HEK293 (cell line): Measurements from ENCODE around the gene PFKL.

Experiments
- CTCF ChIA-PET: fragments of 350-600 bp; formaldehyde crosslinking; extraction: SDS; loops from one replicate; lab custom pipeline; 2021; ENCODE audit warnings: antibody characterized with exemption; lab: Yijun Ruan, JAX
- POLR2A ChIA-PET: fragments of 300-600 bp; formaldehyde crosslinking; extraction: SDS; loops from one replicate; lab custom pipeline; 2020; ENCODE audit warnings: antibody characterized with exemption, inconsistent platforms; lab: Yijun Ruan, JAX
- H3K27ac ChIP-seq: fragments of 200-500 bp; sonication (Bioruptor generic); 2 replicates; pipeline ENCODE4 v1.5.1; 2014; ENCODE audit warnings: low read depth, low read length, control low read depth, inconsistent platforms; ENCODE audit errors: extremely low read depth
- H3K36me3 ChIP-seq, 2 experiments: fragments of 200-500 bp in 1 of 2; sonication (Bioruptor generic) in 1 of 2; 1 replicate in 1 of 2; 2 replicates in 1 of 2; pipeline ENCODE4 v1.5.1; 2014 to 2017; ENCODE audit warnings: inconsistent platforms in 2 of 2, low read length in 2 of 2; ENCODE audit not compliant: control insufficient read depth in 2 of 2, insufficient read depth in 1 of 2
- H3K4me1 ChIP-seq: fragments of 200-500 bp; sonication (Bioruptor generic); 2 replicates; pipeline ENCODE4 v1.5.1; 2014; ENCODE audit warnings: mild to moderate bottlenecking, low read length, inconsistent platforms; ENCODE audit not compliant: control insufficient read depth, insufficient read depth
- H3K4me3 ChIP-seq: 2 replicates; pipeline ENCODE4 v1.5.1; 2011; ENCODE audit warnings: low read depth, mild to moderate bottlenecking, control low read depth, low read length, moderate library complexity
- H3K9me3 ChIP-seq: fragments of 200-500 bp; sonication (Bioruptor generic); 2 replicates; pipeline ENCODE4 v1.5.1; 2014; ENCODE audit warnings: low read depth, low read length, inconsistent platforms; ENCODE audit not compliant: control insufficient read depth, insufficient read depth
- BCL11A ChIP-seq: fragments of 450-650 bp; formaldehyde crosslinking; IDR thresholded peaks from 2 replicates; pipeline ENCODE4 v1.5.1; 2016; ENCODE audit warnings: low read depth, missing biosample characterization, missing genetic modification characterization
- EGR2 ChIP-seq: fragments of 450-650 bp; formaldehyde crosslinking; IDR thresholded peaks from 2 replicates; pipeline ENCODE4 v1.5.1; 2016; ENCODE audit warnings: low read depth, missing biosample characterization, missing genetic modification characterization
- FEZF1 ChIP-seq: fragments of 450-650 bp; formaldehyde crosslinking; IDR thresholded peaks from 2 replicates; pipeline ENCODE4 v1.5.1; 2016; ENCODE audit warnings: missing biosample characterization, missing genetic modification characterization
- KLF1 ChIP-seq: fragments of 450-650 bp; formaldehyde crosslinking; IDR thresholded peaks from 2 replicates; pipeline ENCODE4 v1.5.1; 2016; ENCODE audit warnings: missing biosample characterization, missing genetic modification characterization
- TCF7L2 ChIP-seq: IDR thresholded peaks from 2 replicates; pipeline ENCODE4 v1.6.1; 2011; ENCODE audit warnings: low read depth, mild to moderate bottlenecking, inconsistent platforms, low read length, moderate library complexity, borderline replicate concordance
- YY1 ChIP-seq: fragments of 450-650 bp; formaldehyde crosslinking; IDR thresholded peaks from 2 replicates; pipeline ENCODE4 v1.5.1; 2018; ENCODE audit warnings: missing biosample characterization, missing genetic modification characterization
- ZFHX2 ChIP-seq: fragments of 450-650 bp; formaldehyde crosslinking; conservative IDR thresholded peaks from 2 replicates; pipeline ENCODE4 v1.5.1; 2016; ENCODE audit warnings: missing biosample characterization, missing genetic modification characterization
- ZNF302 ChIP-seq: fragments of 450-650 bp; formaldehyde crosslinking; IDR thresholded peaks from 2 replicates; pipeline ENCODE4 v1.5.1; 2016; ENCODE audit warnings: missing biosample characterization, missing genetic modification characterization, low read depth
- ZNF324 ChIP-seq: fragments of 450-650 bp; formaldehyde crosslinking; IDR thresholded peaks from 2 replicates; pipeline ENCODE4 v1.5.1; 2016; ENCODE audit warnings: missing biosample characterization, missing genetic modification characterization
- ZNF341 ChIP-seq: fragments of 450-650 bp; formaldehyde crosslinking; IDR thresholded peaks from 2 replicates; pipeline ENCODE4; 2016; ENCODE audit warnings: low read depth, missing biosample characterization, missing genetic modification characterization
- ZNF423 ChIP-seq: fragments of 450-650 bp; formaldehyde crosslinking; IDR thresholded peaks from 2 replicates; pipeline ENCODE4 v1.5.1; 2016; ENCODE audit warnings: missing biosample characterization, missing genetic modification characterization
- ZNF521 ChIP-seq: fragments of 450-650 bp; formaldehyde crosslinking; IDR thresholded peaks from 2 replicates; pipeline ENCODE4 v1.5.1; 2017; ENCODE audit warnings: missing biosample characterization, mild to moderate bottlenecking, missing genetic modification characterization
- TF ChIP-seq, protein P1 (sequence below): fragments of 450-650 bp; formaldehyde crosslinking; IDR thresholded peaks from 2 replicates; pipeline ENCODE4 v1.5.1; 2016; ENCODE audit warnings: missing biosample characterization, missing genetic modification characterization
- TF ChIP-seq, protein P2 (sequence below): fragments of 450-650 bp; formaldehyde crosslinking; IDR thresholded peaks from 2 replicates; pipeline ENCODE4 v1.5.1; 2017; ENCODE audit warnings: missing biosample characterization, missing genetic modification characterization
- TF ChIP-seq, protein P3 (sequence below): fragments of 450-650 bp; formaldehyde crosslinking; optimal IDR thresholded peaks from 2 replicates; pipeline ENCODE3; 2016; ENCODE audit warnings: missing biosample characterization, mild to moderate bottlenecking, missing genetic modification characterization

PFKL gene

DNA sequence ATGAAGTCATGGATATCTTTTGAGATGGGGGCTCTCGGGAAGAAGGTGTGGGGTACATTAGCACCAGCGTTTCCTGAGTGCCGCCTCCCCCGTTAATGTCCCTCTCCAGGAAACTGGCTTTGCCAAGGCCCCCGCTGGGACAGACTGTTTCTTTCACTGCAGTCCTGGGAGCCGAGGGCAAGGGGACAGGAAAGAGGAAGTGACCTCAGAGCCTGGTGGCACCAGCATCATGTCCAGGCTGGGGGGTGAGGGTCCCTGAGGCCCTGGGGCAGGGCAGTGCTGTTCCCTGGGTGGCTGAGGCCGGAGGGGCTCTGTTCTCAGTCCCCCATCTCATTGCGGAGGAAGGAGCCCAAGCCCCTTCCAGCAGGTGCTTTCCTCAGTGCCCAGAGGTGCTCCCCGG lies 5.8 kb downstream of the PFKL start (continued):
- no peak for TF ChIP-seq YY1 (tag by site-specific recombination)
- TF ChIP-seq, protein P1, sequence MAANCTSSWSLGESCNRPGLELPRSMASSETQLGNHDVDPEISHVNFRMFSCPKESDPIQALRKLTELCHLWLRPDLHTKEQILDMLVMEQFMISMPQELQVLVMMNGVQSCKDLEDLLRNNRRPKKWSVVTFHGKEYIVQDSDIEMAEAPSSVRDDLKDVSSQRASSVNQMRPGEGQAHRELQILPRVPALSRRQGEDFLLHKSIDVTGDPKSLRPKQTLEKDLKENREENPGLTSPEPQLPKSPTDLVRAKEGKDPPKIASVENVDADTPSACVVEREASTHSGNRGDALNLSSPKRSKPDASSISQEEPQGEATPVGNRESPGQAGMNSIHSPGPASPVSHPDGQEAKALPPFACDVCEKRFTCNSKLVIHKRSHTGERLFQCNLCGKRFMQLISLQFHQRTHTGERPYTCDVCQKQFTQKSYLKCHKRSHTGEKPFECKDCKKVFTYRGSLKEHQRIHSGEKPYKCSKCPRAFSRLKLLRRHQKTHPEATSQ (tag by site-specific recombination), result no peak
- no peak for TF ChIP-seq ZNF423 (tag by site-specific recombination)
- no peak for TF ChIP-seq ZNF341 (tag by site-specific recombination)
- TF ChIP-seq ZNF324 (tag by site-specific recombination), result no peak
- TF ChIP-seq BCL11A (tag by site-specific recombination), result no peak
- TF ChIP-seq FEZF1 (tag by site-specific recombination), result no peak

DNA sequence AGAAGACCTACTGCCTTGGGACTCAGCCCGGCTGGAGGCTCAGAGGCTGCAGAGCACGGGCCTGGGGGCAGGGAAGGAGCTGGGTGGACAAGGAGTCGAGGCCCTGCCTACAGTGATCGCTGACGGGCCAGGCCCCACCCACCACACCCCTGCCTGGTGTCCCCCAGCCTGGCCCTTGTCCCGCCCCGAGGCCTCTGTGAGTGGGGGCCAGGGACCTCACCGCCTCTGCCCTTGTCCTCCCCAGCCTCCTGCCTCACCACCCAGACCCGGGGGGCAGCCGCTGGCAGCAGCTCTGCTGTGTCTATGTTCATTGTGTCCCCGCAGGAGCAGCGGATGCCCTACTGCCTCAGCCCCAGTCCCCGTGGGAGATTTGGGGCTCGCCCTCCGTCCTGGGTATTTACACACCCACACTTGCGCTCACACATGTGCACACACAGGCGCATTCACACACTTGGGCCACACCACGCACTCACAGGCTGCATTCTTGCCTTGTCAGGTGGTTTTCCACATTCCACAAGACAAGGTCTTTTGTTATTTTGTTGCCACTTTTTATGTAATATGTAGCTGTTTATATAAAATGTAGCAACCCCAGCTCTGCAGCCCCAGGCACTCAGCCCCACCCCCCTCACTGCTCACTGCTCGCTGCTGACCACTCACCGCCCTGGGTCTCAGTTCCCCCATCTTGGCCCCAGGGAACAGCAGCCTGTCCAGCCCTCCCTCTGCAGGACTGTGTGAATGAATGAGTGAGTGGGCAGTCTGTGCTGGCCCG lies 7.3 kb downstream of the PFKL start:
- TF ChIP-seq KLF1, result peak; percentile 84
- peak; percentile 66 for TF ChIP-seq EGR2
- no peak for TF ChIP-seq TCF7L2
- peak; percentile 42; the same call in 1 of the 2 replicates for TF ChIP-seq ZFHX2
- TF ChIP-seq ZNF302 (tag by site-specific recombination), result no peak
- ChIA-PET CTCF (interaction anchor here (0.6 kb wide), 1 partner anchor 246 kb away, joined by 3 read pairs; no protein-coding TSS in a partner anchor), POLR2A (interaction anchor here (1.6 kb wide), 1 partner anchor 27 kb away, joined by 3 read pairs; no protein-coding TSS in a partner anchor)
- H3K9me3 ChIP-seq, result no peaks in the 10 kb centered on the region
- no peak overlapping the region for H3K27ac ChIP-seq
- no peak overlapping the region for H3K4me3 ChIP-seq
- H3K36me3 ChIP-seq, result peaks cover 5 to 52% of the 10 kb centered on the region in 2 experiments; a peak in 2 of 3 replicates
- no peaks in the 10 kb centered on the region for H3K4me1 ChIP-seq

DNA sequence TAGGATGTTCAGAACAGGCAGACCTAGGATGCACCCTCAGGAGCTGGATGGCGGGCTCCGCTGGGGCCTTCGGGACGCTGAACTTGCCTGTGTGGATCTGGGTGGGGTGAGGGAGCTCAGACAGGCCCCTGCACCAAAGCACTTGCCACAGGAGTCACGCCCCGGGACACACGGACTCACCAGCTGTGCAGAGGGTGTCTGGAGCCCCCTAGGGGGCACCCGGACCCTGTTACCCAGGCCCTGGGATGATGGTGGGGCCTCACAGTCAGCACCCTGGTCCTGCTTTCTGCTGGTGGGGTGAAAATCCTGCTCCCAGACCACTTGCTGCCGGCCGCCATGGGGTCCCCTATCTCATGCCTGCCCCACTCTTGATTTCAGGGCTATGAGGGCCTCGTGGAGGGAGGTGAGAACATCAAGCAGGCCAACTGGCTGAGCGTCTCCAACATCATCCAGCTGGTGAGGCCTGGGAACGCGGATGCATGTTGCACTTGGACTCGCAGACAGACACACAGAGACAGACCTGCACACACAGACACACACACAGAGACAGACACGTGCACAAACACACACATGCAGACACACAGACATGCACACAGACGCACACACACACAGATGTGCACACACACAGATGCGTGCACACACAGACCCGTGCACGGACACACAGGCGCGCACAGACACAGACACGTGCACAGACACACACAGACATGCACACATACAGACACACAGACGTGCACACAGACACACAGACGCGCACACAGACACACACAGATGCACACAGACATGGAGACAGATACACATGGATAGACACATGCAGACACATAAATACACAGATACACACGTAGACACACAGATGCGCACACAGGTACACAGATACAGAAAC lies 11.0 kb downstream of the PFKL start:
- no peaks in the 10 kb centered on the region for H3K4me1 ChIP-seq
- no peaks in the 10 kb centered on the region for H3K9me3 ChIP-seq
- POLR2A ChIA-PET, result no interaction called here
- TF ChIP-seq, protein P2, sequence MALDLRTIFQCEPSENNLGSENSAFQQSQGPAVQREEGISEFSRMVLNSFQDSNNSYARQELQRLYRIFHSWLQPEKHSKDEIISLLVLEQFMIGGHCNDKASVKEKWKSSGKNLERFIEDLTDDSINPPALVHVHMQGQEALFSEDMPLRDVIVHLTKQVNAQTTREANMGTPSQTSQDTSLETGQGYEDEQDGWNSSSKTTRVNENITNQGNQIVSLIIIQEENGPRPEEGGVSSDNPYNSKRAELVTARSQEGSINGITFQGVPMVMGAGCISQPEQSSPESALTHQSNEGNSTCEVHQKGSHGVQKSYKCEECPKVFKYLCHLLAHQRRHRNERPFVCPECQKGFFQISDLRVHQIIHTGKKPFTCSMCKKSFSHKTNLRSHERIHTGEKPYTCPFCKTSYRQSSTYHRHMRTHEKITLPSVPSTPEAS, result peak; percentile 80
- no peak for TF ChIP-seq ZNF521
- TF ChIP-seq, protein P3, sequence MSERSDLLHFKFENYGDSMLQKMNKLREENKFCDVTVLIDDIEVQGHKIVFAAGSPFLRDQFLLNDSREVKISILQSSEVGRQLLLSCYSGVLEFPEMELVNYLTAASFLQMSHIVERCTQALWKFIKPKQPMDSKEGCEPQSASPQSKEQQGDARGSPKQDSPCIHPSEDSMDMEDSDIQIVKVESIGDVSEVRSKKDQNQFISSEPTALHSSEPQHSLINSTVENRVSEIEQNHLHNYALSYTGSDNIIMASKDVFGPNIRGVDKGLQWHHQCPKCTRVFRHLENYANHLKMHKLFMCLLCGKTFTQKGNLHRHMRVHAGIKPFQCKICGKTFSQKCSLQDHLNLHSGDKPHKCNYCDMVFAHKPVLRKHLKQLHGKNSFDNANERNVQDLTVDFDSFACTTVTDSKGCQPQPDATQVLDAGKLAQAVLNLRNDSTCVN, result peak; percentile 16
- peaks cover 5 to 87% of the 10 kb centered on the region in 2 experiments; a peak in 2 of 3 replicates for H3K36me3 ChIP-seq
- H3K27ac ChIP-seq, result no peak overlapping the region
- CTCF ChIA-PET, result interaction anchor here (0.5 kb wide), 1 partner anchor 43 kb away, joined by 3 read pairs; no protein-coding TSS in a partner anchor
- no peak overlapping the region for H3K4me3 ChIP-seq
